HG03175 (cell line): Measurements from ENCODE around the gene CASP12.

Experiments used
- ATAC-seq: cut with Tn5 transposase; IDR thresholded peaks from one replicate; pipeline ENCODE4 v1.9.1; 2021; ENCODE audit warnings: mild to moderate bottlenecking, moderate library complexity; ENCODE audit not compliant: unreplicated experiment

Gene CASP12

DNA sequence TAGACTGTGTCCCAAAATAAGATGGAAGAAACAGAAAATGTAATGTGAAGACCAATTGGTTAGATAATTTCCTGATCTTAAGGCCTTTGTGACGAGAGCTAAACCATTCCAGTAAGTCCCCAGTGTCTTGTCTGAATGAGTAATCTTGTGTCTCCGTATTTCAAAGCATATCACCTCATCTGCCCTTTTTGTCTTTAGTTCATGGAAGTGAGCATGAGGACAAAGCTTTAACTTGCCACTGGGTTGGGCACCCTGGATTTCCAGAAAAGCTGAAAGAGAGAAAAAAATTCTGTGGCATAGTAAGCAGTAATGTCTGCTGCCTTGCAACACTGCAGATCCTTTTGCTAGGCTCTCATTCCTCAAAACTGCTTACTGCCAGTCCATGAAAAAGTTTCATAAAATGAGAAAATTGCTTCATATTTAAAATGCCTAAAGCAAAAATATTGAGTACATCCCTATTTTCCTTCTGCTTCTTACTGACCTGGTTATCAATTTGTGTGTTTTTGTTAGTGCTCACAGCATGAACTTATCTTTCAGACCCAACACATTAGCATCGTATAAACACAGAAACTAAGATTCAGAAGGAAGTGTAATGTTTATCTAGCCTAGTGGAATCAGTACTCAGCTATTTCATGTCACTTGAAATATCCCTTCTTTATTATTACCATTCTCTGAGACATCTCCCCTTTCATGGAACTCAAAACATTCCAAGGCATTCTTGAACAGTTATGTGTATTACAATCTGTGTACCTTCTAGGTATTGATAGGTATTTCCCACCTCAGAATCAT lies 5.3 kb downstream of the CASP12 start:
- ATAC-seq = no peak

DNA sequence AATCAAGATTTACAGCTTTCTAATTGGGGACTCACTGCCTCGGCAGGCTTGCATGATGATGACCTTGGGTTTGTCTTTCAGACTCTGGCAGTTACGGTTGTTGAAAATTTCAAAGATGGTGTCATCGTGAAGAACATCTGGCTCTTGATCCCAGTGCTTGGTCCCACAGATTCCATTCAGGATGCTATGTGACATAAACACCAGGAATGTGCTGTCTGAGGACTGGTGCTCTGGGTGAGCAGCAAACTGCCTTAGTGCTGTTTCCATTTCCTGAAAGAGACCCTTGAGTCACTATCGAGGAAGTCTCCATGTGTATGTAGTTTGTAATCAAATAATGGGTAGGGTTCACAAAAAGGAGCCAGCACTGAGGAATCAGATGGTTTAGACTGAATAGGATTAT lies 7.1 kb downstream of the CASP12 start:
- ATAC-seq = no peak

DNA sequence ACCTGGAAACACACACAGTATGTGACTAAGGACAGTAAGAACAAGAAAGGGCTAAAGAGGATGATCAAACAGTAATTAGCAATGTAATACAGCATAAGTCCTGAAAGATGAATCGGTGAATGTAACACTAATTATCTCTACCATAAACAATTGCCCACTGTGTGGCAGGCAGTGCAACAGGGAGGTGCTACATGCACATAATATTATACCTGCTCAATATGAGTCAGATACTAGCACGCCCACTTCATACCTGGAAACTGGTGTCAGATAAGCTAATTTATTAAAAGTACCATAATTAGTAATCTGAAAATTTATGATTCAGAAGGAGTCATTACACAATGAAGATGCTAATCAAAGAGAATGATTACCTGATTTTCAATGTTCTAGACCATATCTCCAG lies 14.9 kb downstream of the CASP12 start:
- no peak for ATAC-seq

DNA sequence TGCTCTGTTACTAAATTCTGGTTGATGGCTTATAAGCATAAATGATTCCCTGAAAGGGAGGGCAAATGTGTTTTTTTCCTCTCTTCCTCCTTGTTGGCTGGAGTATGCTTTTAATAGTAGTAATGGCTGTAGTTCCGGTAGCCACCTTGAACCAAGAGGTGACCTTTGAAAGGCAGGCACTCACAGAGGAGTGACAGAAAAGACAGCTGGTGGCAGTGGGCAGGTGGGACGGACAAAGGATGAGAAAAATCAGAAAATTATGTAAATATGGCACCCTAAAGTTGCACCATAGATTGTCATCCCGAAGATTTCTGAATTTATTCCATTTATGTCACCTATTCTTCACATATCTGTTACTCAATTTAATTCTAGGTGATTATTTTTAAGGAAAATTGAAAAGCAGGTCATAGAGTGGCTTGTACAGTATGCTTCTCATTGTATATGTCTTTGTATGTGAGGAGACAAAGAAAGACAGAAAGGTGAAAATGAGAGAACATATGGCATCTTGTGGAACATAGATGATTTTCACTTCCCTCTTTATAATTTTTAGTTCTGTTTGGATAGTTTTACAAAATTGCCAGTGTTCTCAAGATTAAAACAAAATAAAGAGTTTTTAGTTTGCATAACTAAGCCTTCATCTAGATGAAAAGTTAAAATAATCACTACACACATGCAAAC lies 17.0 kb downstream of the CASP12 start:
- ATAC-seq = peak; percentile 75

DNA sequence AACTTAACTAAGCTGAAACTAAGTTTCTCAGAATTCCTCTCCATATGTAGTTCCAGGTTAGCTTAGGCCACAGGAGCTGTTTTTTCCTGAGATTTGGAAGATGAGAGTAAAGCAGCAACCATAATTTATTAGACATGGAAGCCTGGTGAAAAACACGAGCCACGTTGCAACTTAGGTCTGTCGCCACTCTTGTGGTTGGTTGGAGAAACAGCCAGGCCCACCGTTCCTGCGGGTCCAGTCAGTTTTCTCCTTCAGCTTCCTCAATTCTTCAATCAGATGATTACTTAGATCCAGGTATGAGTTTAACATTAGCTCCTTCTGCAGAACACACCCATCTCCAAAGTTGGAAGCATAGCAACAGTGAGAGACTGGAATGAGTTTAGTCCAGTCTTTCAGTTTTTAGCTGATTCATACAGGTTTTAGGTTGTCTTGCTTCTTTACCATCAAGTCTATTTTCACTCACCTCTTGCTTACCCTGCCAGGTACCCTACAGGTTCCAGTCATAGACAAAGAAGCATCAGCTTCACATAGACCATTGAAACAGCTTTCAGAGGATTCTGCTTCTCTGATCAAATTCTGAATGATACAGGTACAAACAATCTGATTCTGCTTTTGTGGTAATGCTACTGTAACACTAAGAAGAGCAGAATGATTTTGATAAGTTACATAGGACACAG lies 18.6 kb downstream of the CASP12 start:
- ATAC-seq = no peak

DNA sequence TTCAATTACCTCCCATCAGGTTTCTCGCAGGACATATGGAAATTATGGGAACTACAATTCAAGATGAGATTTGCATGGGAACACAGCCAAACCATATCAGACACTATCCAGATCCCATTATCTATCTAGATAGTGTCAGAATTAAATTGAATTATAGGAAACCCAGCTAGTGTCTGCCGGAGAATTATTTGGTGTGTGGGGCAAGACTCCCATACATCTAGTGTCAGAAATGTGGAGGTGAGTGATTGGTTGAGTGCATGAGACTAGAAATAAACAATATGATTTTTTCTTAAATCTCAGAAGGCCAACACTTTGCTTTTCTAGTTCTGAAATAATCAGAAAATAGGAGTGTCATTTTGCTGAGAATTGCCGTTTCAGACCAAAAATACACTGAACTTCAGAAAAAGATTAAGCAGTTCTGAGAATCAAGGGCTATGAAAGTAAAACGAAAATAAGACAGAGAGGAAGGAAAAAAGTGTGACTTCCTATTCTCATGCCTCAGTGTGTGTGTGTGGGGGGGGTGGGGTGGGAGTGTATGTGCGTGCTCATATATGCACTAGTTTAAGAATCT lies 21.3 kb downstream of the CASP12 start:
- ATAC-seq = peak; percentile 67

DNA sequence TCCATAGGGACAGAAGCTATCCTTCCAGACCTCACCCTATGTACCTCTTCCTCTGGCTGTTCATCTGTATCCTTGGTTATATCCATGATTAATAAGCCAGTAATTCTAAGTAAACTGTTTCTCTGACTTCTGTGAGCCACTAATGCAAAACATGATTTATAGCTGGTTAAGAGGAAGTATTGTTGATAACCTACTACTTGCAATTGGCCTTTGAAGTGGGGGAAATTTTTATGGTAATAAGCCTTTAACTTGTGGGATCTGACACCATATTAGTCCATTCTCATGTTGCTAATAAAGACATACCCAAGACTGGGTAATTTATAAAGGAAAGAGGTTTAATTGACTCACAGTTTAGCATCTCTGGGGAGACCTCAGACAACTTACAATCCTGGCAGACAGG lies 21.9 kb downstream of the CASP12 start:
- ATAC-seq = no peak

DNA sequence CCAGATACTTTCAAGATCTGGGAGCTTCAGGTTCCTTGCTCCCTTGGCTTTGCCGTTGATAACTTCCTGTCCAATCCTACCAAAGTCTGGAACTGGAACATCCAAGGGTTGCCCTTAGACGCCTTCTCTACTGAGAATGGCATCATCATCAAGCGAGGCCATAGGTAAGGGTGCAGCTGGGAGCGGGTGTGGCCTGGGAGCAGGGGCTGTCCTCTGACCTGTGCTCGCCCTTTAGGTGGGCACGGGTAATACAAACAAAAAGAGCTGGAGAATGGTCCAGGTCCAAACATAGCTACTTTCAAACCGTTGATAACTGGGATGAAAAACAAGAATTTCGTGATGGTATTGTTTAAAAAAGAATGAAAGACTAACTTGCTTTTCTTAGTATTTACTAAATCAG lies 25.0 kb downstream of the CASP12 start:
- ATAC-seq = no peak

DNA sequence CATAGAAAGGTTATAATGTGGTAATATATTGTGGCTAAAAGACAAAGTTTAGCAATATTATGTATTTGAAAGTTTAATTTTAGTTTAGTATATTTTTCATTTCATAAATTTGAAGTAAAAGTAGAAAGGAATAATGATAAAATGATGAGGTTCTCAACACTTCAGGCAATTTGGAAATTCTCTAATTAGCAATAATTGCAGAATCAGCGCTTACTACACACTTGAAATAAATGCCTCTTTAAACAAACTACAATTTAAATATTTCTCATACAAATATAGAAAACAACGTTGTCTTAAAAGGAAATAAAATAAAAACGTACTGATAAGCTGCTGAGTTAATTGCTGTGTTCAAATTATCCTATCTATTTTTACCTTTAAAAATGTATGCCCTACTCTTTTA lies 25.9 kb downstream of the CASP12 start:
- ATAC-seq = no peak

DNA sequence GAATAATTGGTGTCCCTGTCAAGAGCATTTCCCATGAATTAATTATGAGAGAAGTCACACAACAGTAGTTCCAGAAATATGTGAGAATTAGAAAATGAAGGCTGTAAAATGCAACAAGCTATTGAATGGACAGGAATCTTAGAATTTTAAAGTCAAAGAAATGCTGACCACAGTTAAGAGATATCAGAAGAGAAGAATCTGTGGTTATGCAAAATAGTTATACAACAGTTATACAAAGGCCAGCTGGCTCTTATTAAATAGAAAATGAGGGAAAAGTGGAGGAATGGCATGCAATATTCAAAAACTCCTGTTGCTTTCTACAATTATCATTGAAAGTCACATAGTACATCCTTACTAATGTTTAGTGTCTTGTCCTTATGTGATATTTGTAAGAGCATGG lies 27.4 kb downstream of the CASP12 start:
- no peak for ATAC-seq

DNA sequence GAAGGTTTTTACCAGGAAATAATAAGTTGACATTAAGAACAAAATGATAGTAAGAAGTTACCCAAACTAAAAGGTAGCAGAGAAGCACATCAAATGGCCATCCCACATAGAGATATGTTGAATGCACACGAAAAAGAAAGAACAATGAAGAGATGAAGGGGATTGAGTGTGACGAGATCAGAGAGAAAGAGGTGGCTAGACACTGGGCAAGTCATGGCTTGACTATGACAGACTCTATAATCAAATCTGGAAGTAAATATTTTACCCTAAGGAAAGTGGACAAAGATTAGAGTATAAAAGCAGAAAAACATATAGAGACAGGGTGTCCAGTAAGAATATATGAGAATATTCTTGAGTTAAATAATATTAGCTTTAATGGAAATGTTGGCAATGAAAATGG lies 31.4 kb downstream of the CASP12 start:
- ATAC-seq = no peak

DNA sequence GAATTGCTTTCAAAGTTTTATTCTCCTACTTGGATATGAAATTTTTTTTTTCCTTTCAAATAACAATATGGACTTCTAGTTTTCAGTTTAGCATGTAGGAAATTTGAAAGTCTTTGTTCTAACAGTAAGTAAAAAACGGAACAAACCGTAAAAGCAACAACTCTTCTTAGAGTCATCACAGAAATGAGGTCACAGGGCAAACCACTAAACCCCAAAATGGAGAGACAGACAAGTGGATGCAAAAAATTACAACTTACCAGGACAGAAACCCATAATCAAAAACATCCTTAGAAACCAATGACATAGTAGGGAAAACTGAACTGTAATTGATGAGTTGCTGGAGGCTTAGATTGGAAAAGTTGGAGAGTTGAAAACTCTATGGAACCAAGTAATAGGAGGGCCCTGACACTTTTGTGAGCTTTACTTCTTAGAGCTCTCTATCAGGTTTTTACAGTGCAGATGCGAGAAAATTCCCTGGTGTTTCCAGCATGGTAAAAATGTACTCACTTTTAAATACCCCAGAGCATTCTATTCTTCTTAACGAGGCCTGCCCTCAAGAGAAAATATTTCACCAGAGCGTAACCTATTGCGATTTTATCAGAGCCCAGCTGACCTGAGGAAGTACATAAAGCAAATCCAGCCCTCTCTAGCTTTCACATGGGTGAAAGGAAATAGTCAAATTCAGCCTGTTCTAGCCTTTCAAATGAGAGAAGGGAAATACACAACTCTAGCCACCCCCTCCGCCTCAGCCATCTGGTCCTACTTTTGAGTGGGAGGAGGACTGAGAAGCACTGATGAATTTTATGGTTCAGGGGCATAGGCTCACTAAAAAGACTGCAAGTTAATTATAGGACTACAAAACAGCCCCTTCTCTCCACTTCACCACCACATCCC lies 39.1 kb downstream of the CASP12 start:
- peak; percentile 39 for ATAC-seq

DNA sequence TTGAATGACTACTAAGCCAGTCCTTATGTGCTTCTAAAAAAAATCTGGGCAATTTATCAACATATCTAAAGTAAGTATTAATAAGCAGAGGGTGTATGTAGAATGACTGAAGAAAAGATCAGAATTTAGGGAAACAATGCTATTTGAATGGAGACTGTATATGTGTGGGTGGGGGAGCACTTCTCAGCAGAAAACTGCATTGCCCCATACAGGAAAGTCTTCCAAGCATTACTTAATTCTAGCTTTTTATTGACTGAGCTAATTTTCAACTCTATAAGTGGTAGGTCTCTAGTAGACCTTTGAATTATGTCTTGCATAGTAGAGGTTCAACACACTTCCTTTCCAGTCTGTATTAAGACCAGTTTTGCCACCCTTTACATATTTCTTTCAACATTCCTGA lies 41.7 kb downstream of the CASP12 start:
- no peak for ATAC-seq

DNA sequence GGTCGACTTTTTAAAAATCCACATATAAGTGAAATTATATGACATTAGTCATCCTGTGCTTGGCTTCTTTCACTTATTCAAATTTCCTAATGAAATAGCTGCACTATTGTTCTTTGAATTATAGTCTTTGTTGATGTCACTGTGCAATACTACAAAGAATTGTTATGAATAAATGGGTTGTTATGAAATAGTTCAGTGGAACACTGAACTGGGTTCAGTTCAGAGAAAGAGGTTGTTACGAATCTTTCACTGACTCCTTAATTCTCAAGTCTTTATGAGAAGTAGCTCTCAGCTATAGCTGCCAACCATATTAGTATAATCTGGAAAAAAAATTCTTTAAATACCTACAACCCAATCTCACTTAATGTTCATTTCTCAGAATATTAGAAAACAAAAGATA lies 42.3 kb downstream of the CASP12 start:
- no peak for ATAC-seq

DNA sequence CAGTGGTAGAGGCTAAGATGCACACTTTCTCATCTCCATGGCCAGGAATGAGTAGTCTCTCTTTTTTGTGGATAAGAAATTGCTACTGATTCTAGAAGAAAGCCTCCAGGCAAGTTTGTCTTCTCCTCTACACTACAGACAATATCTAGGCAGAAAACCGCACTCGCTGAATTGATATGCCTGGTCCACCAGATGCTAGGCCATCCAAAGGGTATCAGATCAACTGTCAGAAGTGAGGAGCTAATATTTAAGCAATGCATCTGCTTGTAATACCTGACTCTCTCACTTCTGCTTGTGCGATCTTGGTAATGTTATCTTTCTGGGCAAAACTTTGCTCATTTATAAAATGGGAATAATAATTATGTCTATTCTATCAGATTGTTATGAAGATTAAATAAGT lies 45.0 kb downstream of the CASP12 start:
- ATAC-seq = no peak

DNA sequence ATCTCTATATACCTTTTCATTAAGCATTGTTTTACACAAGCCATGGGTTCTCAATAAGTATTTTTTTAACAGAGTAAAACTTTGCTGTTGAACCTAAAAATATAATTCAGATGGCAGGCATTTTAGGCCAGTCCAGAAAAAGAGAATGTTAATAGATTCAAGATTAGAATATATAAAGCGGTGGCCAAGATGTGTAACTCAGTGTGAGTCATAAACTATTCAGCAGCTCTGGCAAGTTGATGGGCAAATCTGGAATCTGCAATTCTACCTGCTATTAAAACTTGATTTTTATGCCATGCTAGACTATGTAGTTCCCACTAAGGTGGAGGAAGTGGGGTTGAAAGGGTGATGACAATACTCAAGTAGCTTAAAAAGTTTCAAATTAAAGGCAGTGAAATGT lies 45.4 kb downstream of the CASP12 start:
- ATAC-seq = no peak

DNA sequence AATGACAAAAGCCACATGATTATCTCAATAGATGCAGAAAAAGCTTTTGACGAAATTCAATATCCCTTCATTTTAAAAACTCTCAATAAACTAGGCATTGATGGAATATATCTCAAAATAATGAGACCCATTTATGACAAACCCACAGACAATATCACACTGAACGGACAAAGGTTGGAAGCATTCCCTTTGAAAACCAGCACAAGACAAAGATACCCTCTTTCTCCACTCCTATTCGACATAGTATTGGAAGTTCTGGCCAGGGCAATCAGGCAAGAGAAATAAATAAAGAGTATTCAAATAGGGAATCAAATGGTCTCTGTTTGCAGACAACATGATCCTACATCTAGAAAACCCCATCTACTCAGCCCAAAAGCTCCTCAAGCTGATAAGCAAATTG lies 52.0 kb downstream of the CASP12 start:
- ATAC-seq = no peak

DNA sequence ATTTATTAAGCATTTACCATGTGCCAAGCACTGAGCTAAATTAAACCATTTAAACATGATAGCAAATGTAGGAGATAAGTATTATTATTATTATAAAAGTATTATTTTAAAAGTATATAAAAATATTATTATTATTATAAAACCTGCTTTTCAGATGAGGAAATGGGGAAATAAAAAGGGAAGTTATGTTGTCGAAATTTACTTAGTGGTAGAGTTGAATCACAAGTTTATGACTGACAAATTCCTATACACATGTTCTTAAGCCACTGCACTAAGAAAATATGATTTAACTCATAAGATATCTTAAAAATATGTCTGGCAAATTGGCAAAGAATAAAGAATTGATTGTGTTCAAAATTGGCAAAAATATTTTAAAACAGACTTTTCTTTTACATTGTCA lies 53.8 kb downstream of the CASP12 start:
- no peak for ATAC-seq

DNA sequence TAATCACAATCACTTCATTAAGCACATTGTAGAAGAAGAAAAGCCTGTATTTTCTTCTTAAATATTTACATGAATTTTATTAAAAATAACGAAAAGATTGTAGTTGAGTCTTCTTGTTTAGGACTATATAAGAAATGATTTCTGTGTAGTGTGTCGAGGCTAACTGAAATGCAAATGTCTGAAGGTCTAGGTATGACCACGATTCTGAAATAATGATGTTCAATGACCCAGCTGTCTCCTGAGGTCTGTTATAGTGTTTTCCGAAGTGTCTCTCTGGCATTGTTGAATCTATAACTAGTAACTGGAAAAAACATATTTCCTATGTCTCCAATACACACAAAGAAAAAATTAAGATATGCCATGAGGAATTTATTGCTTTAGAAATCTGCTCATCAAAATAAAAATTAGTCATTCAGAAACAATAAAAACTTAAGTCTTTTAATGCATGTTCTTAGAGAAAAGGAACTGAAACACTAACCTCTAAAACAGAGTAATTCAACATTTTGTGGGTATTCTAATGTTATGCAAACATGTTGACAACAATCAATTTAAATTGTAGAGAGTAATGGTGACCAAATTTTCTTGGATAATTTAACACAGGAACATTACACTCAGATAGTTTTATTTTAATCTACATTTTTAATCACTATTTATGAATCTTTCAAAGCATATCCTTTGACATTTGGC lies 55.0 kb downstream of the CASP12 start:
- ATAC-seq = no peak

DNA sequence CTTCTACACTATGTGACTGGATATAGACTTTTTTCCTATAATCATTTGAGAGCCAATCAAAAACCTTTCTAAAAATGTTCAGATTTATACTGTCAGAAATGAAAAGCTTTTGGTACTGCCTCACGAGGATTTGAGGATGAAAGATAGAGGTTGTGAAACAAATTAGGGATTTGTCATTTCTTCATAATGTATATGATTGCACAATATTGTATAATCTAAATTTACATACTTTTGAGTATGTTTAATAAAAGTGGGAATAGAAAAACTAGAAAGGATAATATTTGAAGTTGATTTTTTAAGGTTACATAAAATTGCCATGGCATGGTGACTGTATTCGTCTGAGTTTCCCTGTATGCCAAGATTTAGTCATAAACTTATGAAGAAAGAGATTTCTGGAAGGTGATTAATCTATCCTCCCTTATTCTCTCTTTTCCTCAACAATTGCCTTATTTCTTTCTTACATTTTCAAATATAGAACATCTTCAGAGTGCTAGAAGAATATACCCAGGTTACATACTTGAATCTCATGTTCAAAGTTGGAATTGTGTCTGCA lies 56.2 kb downstream of the CASP12 start:
- ATAC-seq = no peak
